Measurements from ENCODE around the gene SLX9. TPM values are rescaled to one million over a fixed set of nuclear protein-coding genes. Genes with fewer than 3 reads are reported as not detected.

SLX9 gene
- polyA plus RNA-seq, 1 donor from 2014 or later, result 15.4 TPM

DNA sequence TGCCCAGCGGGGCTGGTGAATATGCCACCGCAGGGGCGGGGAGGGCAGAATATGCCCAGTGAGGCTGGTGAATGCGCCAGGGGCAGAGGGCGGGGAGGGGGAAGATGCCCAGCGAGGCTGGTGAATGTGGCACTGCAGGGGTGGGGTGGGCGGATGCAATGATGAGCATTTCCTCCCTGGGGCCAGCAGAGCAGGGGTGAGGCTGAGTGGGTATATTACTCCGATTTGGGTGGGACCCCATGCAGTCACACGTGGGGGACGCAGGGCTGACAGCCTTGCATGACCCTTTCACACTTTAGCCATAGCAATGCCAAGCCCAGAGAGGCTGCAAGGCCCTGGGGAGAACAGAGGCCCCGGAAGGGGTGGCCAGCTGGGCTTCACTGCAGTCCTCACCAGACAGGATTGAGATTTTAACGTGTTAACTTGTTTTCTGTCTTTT is 9.3 kb upstream of the SLX9 start:
- TF ChIP-seq SMC3 (conservative IDR thresholded peaks at IDR 0.05; ENCODE audit: poor library complexity) (no peak), RAD21 (conservative IDR thresholded peaks at IDR 0.05) (no peak)
- Histone ChIP-seq H3F3A (ENCODE audit: insufficient read depth, low read length, poor library complexity, severe bottlenecking) (no peaks in the 10 kb centered on the region), H3K9ac (ENCODE audit: low read length) (no peak overlapping the region), H3K36me3 (ENCODE audit: insufficient read depth, low read length) (no peaks in the 10 kb centered on the region), H4K20me1 (ENCODE audit: insufficient read depth) (no peaks in the 10 kb centered on the region), H3K4me2 (ENCODE audit: low read length) (no peak overlapping the region), H3K27ac (ENCODE audit: low read length) (no peak overlapping the region), H3K79me2 (replicated peaks; ENCODE audit: insufficient read depth, low read length) (no peaks in the 10 kb centered on the region), H3K9me3 (ENCODE audit: low read length) (no peaks in the 10 kb centered on the region), H3K27me3 (ENCODE audit: insufficient read depth, low read depth, low read length) (peaks cover 85% of the 10 kb centered on the region), H2AFZ (ENCODE audit: low read depth, low read length) (no peak overlapping the region), H3K4me3 (ENCODE audit: low read length) (no peak overlapping the region), H3K9me2 (ENCODE audit: insufficient read depth, low read length) (no peaks in the 10 kb centered on the region)

GRCh38 chr21:44931137-44931500 is 8.7 kb upstream of the SLX9 start:
- H3K9me2 ChIP-seq (ENCODE audit: insufficient read depth, low read length), result no peaks in the 10 kb centered on the region
- no peaks in the 10 kb centered on the region for H3F3A ChIP-seq (ENCODE audit: insufficient read depth, low read length, poor library complexity, severe bottlenecking)
- no peaks in the 10 kb centered on the region for H3K9me3 ChIP-seq (ENCODE audit: low read length)
- H3K27me3 ChIP-seq (ENCODE audit: insufficient read depth, low read depth, low read length), result peaks cover 83% of the 10 kb centered on the region
- no peak overlapping the region for H2AFZ ChIP-seq (ENCODE audit: low read depth, low read length)
- H3K9ac ChIP-seq (ENCODE audit: low read length), result no peak overlapping the region
- no peak overlapping the region for H3K27ac ChIP-seq (ENCODE audit: low read length)
- H3K4me2 ChIP-seq (ENCODE audit: low read length), result no peak overlapping the region
- no peaks in the 10 kb centered on the region for H3K36me3 ChIP-seq (ENCODE audit: insufficient read depth, low read length)
- H4K20me1 ChIP-seq (ENCODE audit: insufficient read depth), result no peaks in the 10 kb centered on the region
- no peak for TF ChIP-seq MXI1 (conservative IDR thresholded peaks at IDR 0.05; ENCODE audit: poor library complexity, severe bottlenecking)
- peak; percentile 23 for TF ChIP-seq EZH2 (IDR thresholded peaks at IDR 0.05; ENCODE audit: borderline replicate concordance, insufficient read depth, low read length, poor library complexity, severe bottlenecking)
- H3K4me3 ChIP-seq (ENCODE audit: low read length), result peak overlapping the region; percentile 49
- H3K79me2 ChIP-seq (replicated peaks; ENCODE audit: insufficient read depth, low read length), result no peaks in the 10 kb centered on the region

DNA sequence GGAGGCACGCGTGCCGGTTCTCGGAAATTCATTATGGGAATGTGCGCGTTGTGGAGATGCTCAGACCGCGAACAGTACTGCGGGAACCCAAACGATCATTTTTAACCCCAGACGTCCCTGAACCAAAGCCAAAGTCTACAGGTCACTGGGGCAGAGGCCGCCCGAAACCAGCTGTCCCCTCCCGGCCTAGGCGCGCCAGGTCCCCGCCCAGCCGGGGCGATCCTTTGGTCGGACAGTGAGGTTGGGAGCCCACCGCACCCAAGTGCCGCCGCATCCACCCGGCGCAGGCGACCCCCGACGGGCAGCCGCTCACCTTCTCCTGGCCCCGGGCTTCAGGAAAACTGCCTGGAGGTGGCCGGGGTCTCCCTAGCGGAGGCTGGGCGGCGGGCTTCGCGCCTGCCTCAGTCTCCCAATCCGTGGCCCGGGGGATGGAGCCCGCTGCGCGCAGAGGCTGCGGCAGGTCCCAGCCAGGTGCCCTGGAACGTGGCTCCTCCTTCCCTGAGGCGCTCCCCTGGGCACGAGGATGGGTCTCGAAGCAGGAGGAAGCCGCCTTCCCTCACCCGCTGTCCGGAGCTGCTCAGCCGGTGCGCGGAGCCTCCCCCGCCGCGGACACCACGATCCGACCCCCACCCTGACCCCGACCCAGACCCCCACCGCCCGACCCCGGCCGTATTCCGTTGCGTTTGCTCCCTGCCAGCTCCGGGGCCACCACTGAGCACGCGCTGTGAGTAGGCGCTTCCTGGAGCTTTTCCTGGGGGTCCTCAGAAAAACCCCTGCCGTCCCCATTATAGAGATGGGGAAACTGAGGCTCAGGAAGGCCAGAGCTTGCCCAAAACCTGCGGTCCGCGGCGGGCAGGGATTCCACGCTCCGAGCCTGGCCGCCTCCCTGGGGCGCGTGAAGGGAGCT is 8.1 kb upstream of the SLX9 start:
- H3K27me3 ChIP-seq (ENCODE audit: insufficient read depth, low read depth, low read length), result peaks cover 76% of the 10 kb centered on the region
- H4K20me1 ChIP-seq (ENCODE audit: insufficient read depth), result no peaks in the 10 kb centered on the region

More for the DNA sequence above, 8.1 kb upstream of the SLX9 start:
- peak overlapping the region; percentile 49 for H3K4me3 ChIP-seq (ENCODE audit: low read length)
- H3K79me2 ChIP-seq (replicated peaks; ENCODE audit: insufficient read depth, low read length), result no peaks in the 10 kb centered on the region
- no peaks in the 10 kb centered on the region for H3K9me2 ChIP-seq (ENCODE audit: insufficient read depth, low read length)
- no peak overlapping the region for H3K27ac ChIP-seq (ENCODE audit: low read length)
- TF ChIP-seq, protein P1, sequence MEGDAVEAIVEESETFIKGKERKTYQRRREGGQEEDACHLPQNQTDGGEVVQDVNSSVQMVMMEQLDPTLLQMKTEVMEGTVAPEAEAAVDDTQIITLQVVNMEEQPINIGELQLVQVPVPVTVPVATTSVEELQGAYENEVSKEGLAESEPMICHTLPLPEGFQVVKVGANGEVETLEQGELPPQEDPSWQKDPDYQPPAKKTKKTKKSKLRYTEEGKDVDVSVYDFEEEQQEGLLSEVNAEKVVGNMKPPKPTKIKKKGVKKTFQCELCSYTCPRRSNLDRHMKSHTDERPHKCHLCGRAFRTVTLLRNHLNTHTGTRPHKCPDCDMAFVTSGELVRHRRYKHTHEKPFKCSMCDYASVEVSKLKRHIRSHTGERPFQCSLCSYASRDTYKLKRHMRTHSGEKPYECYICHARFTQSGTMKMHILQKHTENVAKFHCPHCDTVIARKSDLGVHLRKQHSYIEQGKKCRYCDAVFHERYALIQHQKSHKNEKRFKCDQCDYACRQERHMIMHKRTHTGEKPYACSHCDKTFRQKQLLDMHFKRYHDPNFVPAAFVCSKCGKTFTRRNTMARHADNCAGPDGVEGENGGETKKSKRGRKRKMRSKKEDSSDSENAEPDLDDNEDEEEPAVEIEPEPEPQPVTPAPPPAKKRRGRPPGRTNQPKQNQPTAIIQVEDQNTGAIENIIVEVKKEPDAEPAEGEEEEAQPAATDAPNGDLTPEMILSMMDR (IDR thresholded peaks at IDR 0.05; ENCODE audit: poor library complexity, severe bottlenecking), result no peak
- TF ChIP-seq EZH2 (IDR thresholded peaks at IDR 0.05; ENCODE audit: borderline replicate concordance, insufficient read depth, low read length, poor library complexity, severe bottlenecking), result peak; percentile 77
- H3F3A ChIP-seq (ENCODE audit: insufficient read depth, low read length, poor library complexity, severe bottlenecking), result no peaks in the 10 kb centered on the region
- H3K4me2 ChIP-seq (ENCODE audit: low read length), result no peak overlapping the region
- no peak overlapping the region for H3K9ac ChIP-seq (ENCODE audit: low read length)
- H3K36me3 ChIP-seq (ENCODE audit: insufficient read depth, low read length), result no peaks in the 10 kb centered on the region
- no peaks in the 10 kb centered on the region for H3K9me3 ChIP-seq (ENCODE audit: low read length)
- no peak overlapping the region for H2AFZ ChIP-seq (ENCODE audit: low read depth, low read length)
